Neural cell (in vitro differentiated cells): ENCODE data around the gene RIN3. TPM values are rescaled to one million over a fixed set of nuclear protein-coding genes. Genes with fewer than 3 reads are reported as not detected.

ENCODE experiments used
- H2AFZ ChIP-seq: fragments of 200-600, 300-800 bp; sonication (generic), shearing (Covaris generic); 2 replicates; pipeline ENCODE4 v1.6.0; 2014; ENCODE audit warnings: low read depth, mild to moderate bottlenecking, antibody characterized with exemption, low read length, moderate library complexity
- H3F3A ChIP-seq: fragments of 200-600 bp; shearing (Covaris generic); 2 replicates; pipeline ENCODE4 v1.6.1; 2016; ENCODE audit warnings: mild to moderate bottlenecking, moderate library complexity, mixed read lengths, antibody characterized with exemption, low read length; ENCODE audit not compliant: insufficient read depth, poor library complexity, severe bottlenecking
- H3K27ac ChIP-seq: fragments of 200-600, 300-800 bp; sonication (generic), shearing (Covaris generic); 2 replicates; pipeline ENCODE4 v1.5.1; 2014; ENCODE audit warnings: mild to moderate bottlenecking, low read length, moderate library complexity
- H3K27me3 ChIP-seq: fragments of 300-800, 200-600 bp; sonication (generic), shearing (Covaris generic); 2 replicates; pipeline ENCODE4 v1.6.0; 2014; ENCODE audit warnings: mild to moderate bottlenecking, low read depth, low read length, moderate library complexity; ENCODE audit not compliant: insufficient read depth
- H3K36me3 ChIP-seq: fragments of 300-800, 200-600 bp; sonication (generic), shearing (Covaris generic); 2 replicates; pipeline ENCODE4 v1.5.1; 2014; ENCODE audit warnings: mild to moderate bottlenecking, antibody characterized with exemption, low read length, moderate library complexity; ENCODE audit not compliant: insufficient read depth
- H3K4me2 ChIP-seq: fragments of 300-800, 200-600 bp; sonication (generic), shearing (Covaris generic); 2 replicates; pipeline ENCODE4 v1.6.0; 2014; ENCODE audit warnings: mild to moderate bottlenecking, low read length
- H3K4me3 ChIP-seq: fragments of 300-800, 200-600 bp; sonication (generic), shearing (Covaris generic); 2 replicates; pipeline ENCODE4 v1.5.1; 2014; ENCODE audit warnings: mild to moderate bottlenecking, low read length, moderate library complexity
- H3K79me2 ChIP-seq: fragments of 200-600 bp; shearing (Covaris generic); replicated peaks from 2 replicates; pipeline ENCODE4 v1.6.0; 2014; ENCODE audit warnings: mild to moderate bottlenecking, low read length, moderate library complexity; ENCODE audit not compliant: insufficient read depth
- H3K9ac ChIP-seq: fragments of 300-800, 200-600 bp; sonication (generic), shearing (Covaris generic); 2 replicates; pipeline ENCODE4 v1.6.1; 2016; ENCODE audit warnings: mild to moderate bottlenecking, low read length, mixed read lengths
- H3K9me2 ChIP-seq: fragments of 200-600 bp; shearing (Covaris generic); 2 replicates; pipeline ENCODE4 v1.6.1; 2016; ENCODE audit warnings: mild to moderate bottlenecking, low read length, mixed read lengths; ENCODE audit not compliant: insufficient read depth
- H3K9me3 ChIP-seq: fragments of 200-600, 300-800 bp; sonication (generic), shearing (Covaris generic); 2 replicates; pipeline ENCODE4 v1.6.1; 2016; ENCODE audit warnings: mild to moderate bottlenecking, mixed run types, low read length, moderate library complexity, mixed read lengths
- H4K20me1 ChIP-seq: fragments of 200-600 bp; shearing (Covaris generic); 2 replicates; pipeline ENCODE4 v1.6.1; 2016; ENCODE audit warnings: mild to moderate bottlenecking, mixed run types; ENCODE audit not compliant: insufficient read depth
- CTCF ChIP-seq: fragments of 450-650 bp; IDR thresholded peaks from 2 replicates; pipeline ENCODE4 v1.5.1; 2014; ENCODE audit warnings: antibody characterized with exemption, mild to moderate bottlenecking, moderate library complexity; ENCODE audit not compliant: poor library complexity, severe bottlenecking
- EP300 ChIP-seq: fragments of 450-650 bp; conservative IDR thresholded peaks from 2 replicates; pipeline ENCODE4 v1.6.1; 2014; ENCODE audit warnings: antibody characterized with exemption, mild to moderate bottlenecking, moderate library complexity; ENCODE audit not compliant: poor library complexity, severe bottlenecking
- EZH2 ChIP-seq: fragments of 200-600, 300-800 bp; shearing (Covaris generic), sonication (generic); IDR thresholded peaks from 2 replicates; pipeline ENCODE4 v1.6.1; 2014; ENCODE audit warnings: antibody characterized with exemption, low read length, borderline replicate concordance, mild to moderate bottlenecking; ENCODE audit not compliant: insufficient read depth, poor library complexity, severe bottlenecking
- MXI1 ChIP-seq: fragments of 450-650 bp; conservative IDR thresholded peaks from 2 replicates; pipeline ENCODE4 v1.6.1; 2014; ENCODE audit warnings: antibody characterized with exemption, mild to moderate bottlenecking; ENCODE audit not compliant: poor library complexity, severe bottlenecking
- POLR2AphosphoS5 ChIP-seq: IDR thresholded peaks from 2 replicates; pipeline ENCODE4 v1.6.1; 2012
- RAD21 ChIP-seq: fragments of 450-650 bp; conservative IDR thresholded peaks from 2 replicates; pipeline ENCODE4 v1.6.1; 2014; ENCODE audit warnings: antibody characterized with exemption, mild to moderate bottlenecking, moderate library complexity
- REST ChIP-seq: IDR thresholded peaks from 2 replicates; pipeline ENCODE4 v1.6.1; 2012; ENCODE audit warnings: borderline replicate concordance
- SMC3 ChIP-seq: fragments of 450-650 bp; conservative IDR thresholded peaks from 2 replicates; pipeline ENCODE4 v1.6.1; 2014; ENCODE audit warnings: antibody characterized with exemption, mild to moderate bottlenecking, moderate library complexity; ENCODE audit not compliant: poor library complexity
- TAF1 ChIP-seq: IDR thresholded peaks from 2 replicates; pipeline ENCODE4 v1.6.1; 2012; ENCODE audit warnings: low read depth
- polyA plus RNA-seq: library from polyadenylated mRNA; depleted of rRNA; stranded (reverse); fragments of >200 nt; gene quantifications from 2 replicates; pipeline ENCODE4 v1.2.3, GENCODE V29; 2014

RIN3 gene
- polyA plus RNA-seq, 1 donor from 2014 or later: not detected

- Histone ChIP-seq H3K36me3 (no peaks in the 10 kb centered on the region), H3K9me3 (no peaks in the 10 kb centered on the region), H3K27me3 (no peaks in the 10 kb centered on the region), H3K27ac (no peak overlapping the region), H3K79me2 (no peaks in the 10 kb centered on the region), H3K4me3 (no peak overlapping the region), H3F3A (no peaks in the 10 kb centered on the region), H2AFZ (no peak overlapping the region), H3K4me2 (no peak overlapping the region), H3K9me2 (no peaks in the 10 kb centered on the region), H3K9ac (no peak overlapping the region), H4K20me1 (no peaks in the 10 kb centered on the region)
- TF ChIP-seq SMC3: no peak
- no peak for TF ChIP-seq EZH2
- no peak for TF ChIP-seq POLR2AphosphoS5
- no peak for TF ChIP-seq EP300
- no peak for TF ChIP-seq CTCF
- TF ChIP-seq MXI1: no peak
Measured at GRCh38 chr14:92615451-92615850, 101.9 kb downstream of the RIN3 start.

GRCh38 chr14:92616178-92616577 is 102.6 kb downstream of the RIN3 start:
- Histone ChIP-seq H2AFZ (no peak overlapping the region), H3K9ac (no peak overlapping the region)

More at GRCh38 chr14:92616178-92616577, 102.6 kb downstream of the RIN3 start:
- no peaks in the 10 kb centered on the region for H3K9me3 ChIP-seq
- TF ChIP-seq TAF1: no peak
- TF ChIP-seq REST: no peak
- TF ChIP-seq EZH2: no peak
- no peak for TF ChIP-seq SMC3
- TF ChIP-seq EP300: no peak
- no peak for TF ChIP-seq CTCF
- TF ChIP-seq MXI1: no peak
- no peak for TF ChIP-seq POLR2AphosphoS5
- no peak for TF ChIP-seq RAD21
- no peak overlapping the region for H3K4me3 ChIP-seq
- H3K27me3 ChIP-seq: no peaks in the 10 kb centered on the region
- no peaks in the 10 kb centered on the region for H3K36me3 ChIP-seq
- no peak overlapping the region for H3K4me2 ChIP-seq
- H4K20me1 ChIP-seq: no peaks in the 10 kb centered on the region
- H3K9me2 ChIP-seq: no peaks in the 10 kb centered on the region
- H3K27ac ChIP-seq: no peak overlapping the region
- H3K79me2 ChIP-seq: no peaks in the 10 kb centered on the region
- H3F3A ChIP-seq: no peaks in the 10 kb centered on the region
